Measurements from ENCODE around the gene PKHD1.

PKHD1 gene

GRCh38 chr6:51584163-51584562, 503.2 kb downstream of the PKHD1 start:
- TF ChIP-seq CTCF (IDR thresholded peaks at IDR 0.05; ENCODE audit: poor library complexity, severe bottlenecking), result no peak
- Histone ChIP-seq H3K9me3 (ENCODE audit: severe bottlenecking) (peaks cover 3% of the 10 kb centered on the region), H3K27ac (ENCODE audit: poor library complexity, severe bottlenecking) (no peak overlapping the region), H3K27me3 (ENCODE audit: insufficient read depth, poor library complexity, severe bottlenecking) (no peaks in the 10 kb centered on the region), H3K36me3 (ENCODE audit: low read depth) (no peaks in the 10 kb centered on the region), H3K4me1 (ENCODE audit: insufficient read depth, poor library complexity, severe bottlenecking) (no peaks in the 10 kb centered on the region), H3K4me3 (ENCODE audit: severe bottlenecking) (no peak overlapping the region)
- DNase-seq (ENCODE audit: low spot score) (no peak), ATAC-seq (ENCODE audit: low read depth) (no peak)

GRCh38 chr6:51578994-51579393, 508.4 kb downstream of the PKHD1 start:
- Histone ChIP-seq H3K4me1 (ENCODE audit: insufficient read depth, poor library complexity, severe bottlenecking) (no peaks in the 10 kb centered on the region), H3K27me3 (ENCODE audit: insufficient read depth, poor library complexity, severe bottlenecking) (peaks cover 7% of the 10 kb centered on the region), H3K4me3 (ENCODE audit: severe bottlenecking) (no peak overlapping the region), H3K27ac (ENCODE audit: poor library complexity, severe bottlenecking) (no peak overlapping the region), H3K36me3 (ENCODE audit: low read depth) (no peaks in the 10 kb centered on the region), H3K9me3 (ENCODE audit: severe bottlenecking) (no peaks in the 10 kb centered on the region)
- DNase-seq (ENCODE audit: low spot score), result no peak
- TF ChIP-seq CTCF (IDR thresholded peaks at IDR 0.05; ENCODE audit: poor library complexity, severe bottlenecking), result no peak
- no peak for ATAC-seq (ENCODE audit: low read depth)

- no peak for TF ChIP-seq CTCF (IDR thresholded peaks at IDR 0.05; ENCODE audit: poor library complexity, severe bottlenecking)
- Histone ChIP-seq H3K4me3 (ENCODE audit: severe bottlenecking) (no peak overlapping the region), H3K9me3 (ENCODE audit: severe bottlenecking) (no peaks in the 10 kb centered on the region), H3K4me1 (ENCODE audit: insufficient read depth, poor library complexity, severe bottlenecking) (no peaks in the 10 kb centered on the region), H3K27me3 (ENCODE audit: insufficient read depth, poor library complexity, severe bottlenecking) (peaks cover 7% of the 10 kb centered on the region), H3K36me3 (ENCODE audit: low read depth) (no peaks in the 10 kb centered on the region), H3K27ac (ENCODE audit: poor library complexity, severe bottlenecking) (no peak overlapping the region)
- DNase-seq (ENCODE audit: low spot score), result no peak
- ATAC-seq (ENCODE audit: low read depth), result no peak
These were observed 509.1 kb downstream of the PKHD1 start for GRCh38 chr6:51578362-51578761.

- Histone ChIP-seq H3K27ac (ENCODE audit: poor library complexity, severe bottlenecking) (no peak overlapping the region), H3K9me3 (ENCODE audit: severe bottlenecking) (no peaks in the 10 kb centered on the region), H3K4me1 (ENCODE audit: insufficient read depth, poor library complexity, severe bottlenecking) (no peaks in the 10 kb centered on the region), H3K4me3 (ENCODE audit: severe bottlenecking) (no peak overlapping the region), H3K36me3 (ENCODE audit: low read depth) (no peaks in the 10 kb centered on the region), H3K27me3 (ENCODE audit: insufficient read depth, poor library complexity, severe bottlenecking) (peaks cover 7% of the 10 kb centered on the region)
- no peak for DNase-seq (ENCODE audit: low spot score)
- TF ChIP-seq CTCF (IDR thresholded peaks at IDR 0.05; ENCODE audit: poor library complexity, severe bottlenecking), result no peak
- no peak for ATAC-seq (ENCODE audit: low read depth)
These were observed 513.4 kb downstream of the PKHD1 start for GRCh38 chr6:51574040-51574439.

- Histone ChIP-seq H3K27ac (ENCODE audit: poor library complexity, severe bottlenecking) (no peak overlapping the region), H3K36me3 (ENCODE audit: low read depth) (no peaks in the 10 kb centered on the region), H3K4me3 (ENCODE audit: severe bottlenecking) (no peak overlapping the region), H3K4me1 (ENCODE audit: insufficient read depth, poor library complexity, severe bottlenecking) (no peaks in the 10 kb centered on the region), H3K9me3 (ENCODE audit: severe bottlenecking) (no peaks in the 10 kb centered on the region), H3K27me3 (ENCODE audit: insufficient read depth, poor library complexity, severe bottlenecking) (peaks cover 3% of the 10 kb centered on the region)
- no peak for TF ChIP-seq CTCF (IDR thresholded peaks at IDR 0.05; ENCODE audit: poor library complexity, severe bottlenecking)
- DNase-seq (ENCODE audit: low spot score) (no peak), ATAC-seq (ENCODE audit: low read depth) (no peak)
These were observed 516.2 kb downstream of the PKHD1 start for GRCh38 chr6:51571168-51571567.
